Neuron (in vitro differentiated cells): ENCODE data around the gene IFT172.
"Not testable (repeated sequence)": the region's sequence is repeated elsewhere in the genome, so short reads cannot be mapped to it uniquely, and the experiment has no call there.

Experiments
- H2AFZ ChIP-seq: one replicate; pipeline ENCODE4 v1.6.1; 2013; ENCODE audit warnings: low read depth, mild to moderate bottlenecking, inconsistent platforms, low read length, moderate library complexity
- H3K27me3 ChIP-seq: one replicate; pipeline ENCODE4 v1.6.1; 2013; ENCODE audit warnings: low read length; ENCODE audit not compliant: insufficient read depth
- H3K36me3 ChIP-seq: one replicate; pipeline ENCODE4 v1.6.1; 2013; ENCODE audit warnings: low read length; ENCODE audit not compliant: insufficient read depth
- H3K4me1 ChIP-seq: one replicate; pipeline ENCODE4 v1.6.1; 2013; ENCODE audit warnings: low read length; ENCODE audit not compliant: insufficient read depth
- H3K4me3 ChIP-seq: 2 replicates; pipeline ENCODE4 v1.5.1; 2013; ENCODE audit warnings: mild to moderate bottlenecking, low read length, moderate library complexity
- H3K9me3 ChIP-seq: one replicate; pipeline ENCODE4 v1.6.1; 2013; ENCODE audit warnings: low read length

Gene IFT172

DNA sequence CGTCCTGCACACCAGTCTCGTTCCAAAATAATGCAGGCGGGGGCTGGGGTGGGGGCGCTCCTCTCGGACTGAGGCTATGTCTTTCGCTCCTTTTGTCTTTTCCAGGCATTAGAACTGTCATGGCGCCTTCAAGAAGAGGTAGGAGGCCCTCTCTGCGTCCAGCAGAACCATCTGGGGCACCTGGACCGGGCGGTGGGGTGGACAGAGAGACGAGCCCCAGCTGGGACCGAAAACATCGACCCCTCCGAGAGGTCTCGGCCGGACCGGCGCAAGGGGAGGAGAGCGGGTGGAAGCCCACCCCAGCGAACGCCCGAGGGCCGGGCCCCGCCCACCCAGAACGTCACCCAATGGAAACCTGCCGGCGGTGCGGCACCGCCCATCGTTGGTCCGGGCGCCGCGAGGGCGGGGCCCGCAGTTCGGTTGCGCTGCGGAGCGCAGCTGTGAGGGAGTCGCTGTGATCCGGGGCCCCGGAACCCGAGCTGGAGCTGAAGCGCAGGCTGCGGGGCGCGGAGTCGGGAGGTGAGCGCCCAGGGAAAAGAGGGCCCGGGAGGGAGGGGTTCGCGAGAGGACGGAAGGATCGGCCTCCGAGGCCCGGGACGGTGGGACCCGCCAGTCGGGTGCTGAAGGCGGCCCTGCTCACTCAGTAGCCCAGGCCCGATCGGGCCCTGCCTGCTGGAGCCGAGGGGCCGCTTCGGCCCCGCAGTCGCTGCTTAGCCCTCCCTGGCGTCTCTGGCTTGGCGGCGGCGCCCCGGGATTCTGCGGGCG, 61.1 kb downstream of the IFT172 start, which contains the start of gene NRBP1:
TSS of gene NRBP1 (plus strand) at position 419 of the 765 bp plus-strand sequence. CDS start 4,643 bp downstream, outside the sequence.
- H3K9me3 ChIP-seq = no peaks in the 10 kb centered on the region
- H2AFZ ChIP-seq = peak within 1 kb of the TSS; percentile 78
- H3K36me3 ChIP-seq = peaks cover 9% of the 10 kb centered on the region
- no peaks in the 10 kb centered on the region for H3K27me3 ChIP-seq
- H3K4me1 ChIP-seq = peaks cover 21% of the 10 kb centered on the region
- H3K4me3 ChIP-seq = peak within 1 kb of the TSS; percentile 57

DNA sequence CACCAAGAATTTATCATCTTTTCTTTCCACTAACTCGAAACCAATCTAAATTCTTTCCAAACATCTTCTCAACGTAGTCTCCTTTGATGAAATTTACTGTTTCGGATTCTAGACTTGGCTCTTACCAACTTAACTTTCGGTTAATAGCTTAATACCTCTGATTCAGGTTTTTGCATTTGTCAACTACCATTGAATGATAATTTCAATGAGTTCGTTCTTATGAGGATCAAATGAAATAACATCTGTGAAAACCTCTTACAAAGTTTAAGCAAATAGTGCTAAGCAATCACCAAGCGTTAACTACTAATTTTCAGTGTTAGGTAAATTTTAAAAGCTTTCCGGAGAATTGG, 61.7 kb downstream of the IFT172 start:
- Histone ChIP-seq H3K9me3 (no peaks in the 10 kb centered on the region), H3K36me3 (peaks cover 5% of the 10 kb centered on the region), H3K4me3 (peak overlapping the region; percentile 57), H3K27me3 (no peaks in the 10 kb centered on the region), H2AFZ (peak overlapping the region; percentile 78), H3K4me1 (peaks cover 21% of the 10 kb centered on the region)

DNA sequence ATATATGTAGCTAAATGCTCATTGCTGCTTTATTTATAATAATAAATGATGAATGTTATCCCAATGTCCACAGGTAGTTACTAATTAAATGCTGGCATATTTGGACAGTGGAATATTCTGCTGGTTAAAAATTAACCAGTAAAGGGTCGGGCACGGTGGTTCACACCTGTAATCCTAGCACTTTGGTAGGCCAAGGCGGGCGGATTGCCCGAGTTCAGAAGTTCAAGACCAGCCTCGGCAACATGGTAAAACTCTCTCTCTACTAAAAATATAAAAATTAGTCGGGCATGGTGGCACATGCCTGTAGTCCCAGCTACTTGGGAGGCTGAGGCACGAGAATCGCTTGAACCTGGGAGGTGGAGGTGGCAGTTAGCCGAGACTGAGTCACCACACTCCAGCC, 64.5 kb downstream of the IFT172 start:
- H2AFZ ChIP-seq, H3K36me3 ChIP-seq, H3K9me3 ChIP-seq, H3K4me3 ChIP-seq, H3K27me3 ChIP-seq: not testable (repeated sequence)
- peaks cover 16% of the 10 kb centered on the region for H3K4me1 ChIP-seq

DNA sequence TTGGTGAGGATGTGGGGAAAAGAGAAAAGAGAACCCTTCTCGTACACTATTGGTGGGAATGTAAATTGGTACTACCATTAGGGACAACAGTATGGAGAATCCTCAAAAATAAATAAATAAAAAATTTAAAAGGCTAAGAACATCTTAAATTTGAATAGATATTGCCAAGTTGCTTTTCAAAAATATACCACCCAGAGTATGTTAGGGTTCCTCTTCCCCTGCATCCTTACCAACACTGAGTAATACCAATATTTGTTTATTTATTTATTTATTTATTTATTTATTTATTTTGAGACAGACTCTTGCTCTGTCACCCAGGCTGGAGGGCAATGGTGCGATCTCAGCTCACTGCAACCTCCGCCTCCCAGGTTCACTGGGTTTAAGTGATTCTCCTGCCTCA, 66.6 kb downstream of the IFT172 start:
- H3K4me1 ChIP-seq = peaks cover 8% of the 10 kb centered on the region
- no peaks in the 10 kb centered on the region for H3K27me3 ChIP-seq
- H3K9me3 ChIP-seq = no peaks in the 10 kb centered on the region
- H2AFZ ChIP-seq = no peak overlapping the region
- H3K36me3 ChIP-seq = no peaks in the 10 kb centered on the region
- H3K4me3 ChIP-seq = no peak overlapping the region

DNA sequence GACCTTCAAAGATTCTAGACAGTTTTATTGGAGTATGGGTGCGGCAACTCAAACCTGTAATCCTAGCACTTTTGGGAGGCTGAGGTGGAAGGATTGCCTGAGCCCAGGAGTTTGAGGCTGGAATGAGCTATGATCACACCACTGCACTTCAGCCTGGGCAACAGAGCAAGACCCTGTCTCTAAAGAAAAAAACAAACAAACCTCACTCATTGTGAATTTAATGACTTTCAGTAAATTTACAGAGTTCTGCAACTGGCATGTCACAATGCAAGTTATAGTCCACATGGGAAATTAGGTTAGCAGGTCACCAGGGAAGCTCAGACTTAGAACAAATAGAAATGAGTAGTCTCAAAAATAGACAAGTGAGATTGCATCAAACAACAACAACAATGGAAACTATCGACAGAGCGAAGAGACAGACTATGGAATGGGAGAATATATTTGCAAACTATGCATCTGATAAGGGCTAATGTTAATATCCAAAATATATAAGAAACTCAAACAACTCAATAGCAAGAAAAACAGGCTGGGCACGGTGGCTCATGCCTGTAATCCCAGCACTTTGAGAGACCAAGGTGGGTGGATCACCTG, 67.8 kb downstream of the IFT172 start:
- Histone ChIP-seq H3K27me3 (no peaks in the 10 kb centered on the region), H2AFZ (no peak overlapping the region), H3K4me1 (no peaks in the 10 kb centered on the region), H3K4me3 (no peak overlapping the region), H3K9me3 (no peaks in the 10 kb centered on the region), H3K36me3 (no peaks in the 10 kb centered on the region)

DNA sequence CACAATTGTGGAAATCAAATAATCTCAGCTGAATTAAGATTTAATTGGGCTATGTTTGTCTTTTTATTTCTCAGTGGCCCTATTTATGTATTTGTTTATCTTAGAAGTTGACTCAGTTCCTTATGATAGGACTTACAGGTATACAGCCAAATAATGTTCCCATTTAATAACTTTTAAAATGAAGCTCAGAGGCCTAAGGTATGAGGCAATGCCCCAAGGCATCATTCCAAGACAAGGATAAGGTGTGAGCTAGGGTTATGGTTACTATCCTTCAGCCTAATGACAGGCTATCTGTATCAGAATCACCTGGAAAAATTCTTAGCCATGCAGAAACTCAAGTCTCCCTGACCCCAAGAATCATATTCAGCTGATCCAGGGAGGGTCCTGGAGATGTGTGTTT, 68.5 kb downstream of the IFT172 start:
- no peaks in the 10 kb centered on the region for H3K27me3 ChIP-seq
- H3K36me3 ChIP-seq = no peaks in the 10 kb centered on the region
- no peaks in the 10 kb centered on the region for H3K4me1 ChIP-seq
- no peaks in the 10 kb centered on the region for H3K9me3 ChIP-seq
- H3K4me3 ChIP-seq = no peak overlapping the region
- no peak overlapping the region for H2AFZ ChIP-seq

DNA sequence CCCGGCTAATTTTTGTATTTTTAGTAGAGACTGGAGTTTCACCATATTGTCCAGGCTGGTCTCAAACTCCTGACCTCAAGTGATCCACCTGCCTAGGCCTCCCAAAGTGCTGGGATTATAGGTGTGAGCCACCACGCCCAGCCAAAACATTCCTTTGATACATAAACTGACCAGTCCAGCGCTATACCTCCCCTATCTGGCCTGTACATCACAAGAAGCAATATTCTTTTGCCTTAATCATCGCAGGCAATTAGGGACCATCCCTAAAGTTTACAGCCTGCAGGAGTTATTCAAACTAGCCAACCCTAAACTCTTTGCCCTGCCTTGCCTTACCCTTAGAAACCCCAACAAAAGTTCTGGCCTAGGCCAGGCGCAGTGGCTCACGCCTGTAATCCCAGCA, 73.4 kb downstream of the IFT172 start:
- no peak overlapping the region for H3K4me3 ChIP-seq

DNA sequence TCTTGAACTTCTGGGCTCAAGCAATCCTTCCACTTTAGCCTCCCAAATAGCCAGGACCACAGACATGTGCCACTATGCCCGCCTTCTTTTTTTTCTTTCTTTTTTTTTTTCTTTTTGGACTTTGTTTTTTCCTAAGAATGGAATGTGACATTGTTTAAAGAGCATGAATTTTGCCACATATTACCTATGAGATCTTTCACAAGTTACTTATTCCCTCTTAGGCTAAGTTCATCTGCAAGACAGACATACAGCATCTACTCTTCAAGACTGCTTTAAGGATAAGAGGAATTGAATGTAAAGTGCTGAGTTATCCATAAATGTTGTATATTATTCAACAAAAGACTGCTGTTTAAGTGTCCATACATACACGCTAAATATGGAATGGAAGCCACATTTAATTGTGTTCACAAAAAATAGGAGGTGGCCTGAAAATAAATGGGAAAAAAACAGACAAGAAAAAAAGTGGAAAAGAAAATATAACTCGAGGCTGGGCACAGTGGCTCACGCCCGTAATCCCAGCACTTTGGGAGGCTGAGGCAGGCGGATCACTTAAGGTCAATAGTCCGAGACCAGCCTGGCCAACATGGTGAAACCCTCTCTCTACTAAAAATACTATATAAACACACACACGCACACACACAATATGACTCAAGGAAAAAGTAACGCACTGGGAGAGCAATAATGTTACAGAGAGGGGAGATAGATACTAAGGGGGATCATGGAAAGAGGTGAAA, 77.0 kb downstream of the IFT172 start:
- no peak overlapping the region for H2AFZ ChIP-seq
- H3K4me1 ChIP-seq = peaks cover 12% of the 10 kb centered on the region
- no peaks in the 10 kb centered on the region for H3K27me3 ChIP-seq

More for the DNA sequence above, 73.4 kb downstream of the IFT172 start:
- Histone ChIP-seq H3K9me3 (no peaks in the 10 kb centered on the region), H3K36me3 (no peaks in the 10 kb centered on the region), H3K4me1 (no peaks in the 10 kb centered on the region), H2AFZ (no peak overlapping the region), H3K27me3 (no peaks in the 10 kb centered on the region)

DNA sequence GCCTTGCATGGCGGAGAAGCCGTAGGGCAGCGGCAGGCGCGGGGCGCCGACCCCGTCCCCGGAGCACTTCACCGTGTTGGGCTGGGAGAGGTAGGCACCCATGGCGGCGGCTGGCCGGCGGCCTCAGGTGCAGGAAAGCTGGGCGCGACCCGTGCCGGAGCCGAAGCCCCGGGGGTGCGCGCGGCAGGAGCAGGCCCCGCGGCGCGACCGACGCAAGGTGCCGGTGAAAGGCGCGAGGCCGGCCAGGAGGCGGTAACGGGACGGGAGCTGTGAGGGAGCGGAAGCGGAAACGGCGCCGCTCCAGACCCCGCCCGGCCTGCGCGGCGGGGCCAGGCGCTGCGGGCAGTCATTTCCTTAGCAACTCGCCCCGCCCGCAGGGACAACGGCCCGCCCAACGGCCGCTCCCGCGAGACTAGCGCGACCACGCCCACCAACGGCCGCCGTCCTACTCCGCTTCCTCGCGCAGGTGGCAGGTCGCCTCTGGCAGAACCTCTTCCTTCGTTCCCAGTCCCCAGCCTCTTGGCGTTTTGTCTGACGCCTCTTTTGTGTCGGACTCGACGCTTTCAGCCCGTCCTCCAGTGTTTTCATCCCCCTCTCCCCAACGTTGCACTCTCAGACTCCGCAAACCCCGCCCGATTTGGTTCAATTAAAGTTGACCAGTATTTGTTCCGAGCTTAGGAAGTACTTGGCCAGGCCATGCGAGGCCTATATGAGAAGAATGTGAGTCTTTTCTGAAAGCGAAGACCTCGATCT, 80.0 kb downstream of the IFT172 start, which contains the start of gene PPM1G:
TSS of gene PPM1G (minus strand) at position 271 of the 753 bp plus-strand sequence. CDS start at position 102, 169 bp downstream.
- no peaks in the 10 kb centered on the region for H3K9me3 ChIP-seq
- peak within 1 kb of the TSS; percentile 96 for H2AFZ ChIP-seq
- H3K4me1 ChIP-seq = peaks cover 15% of the 10 kb centered on the region
- peak within 1 kb of the TSS; percentile 56 for H3K4me3 ChIP-seq
- H3K27me3 ChIP-seq = no peaks in the 10 kb centered on the region
- H3K36me3 ChIP-seq = peaks cover 18% of the 10 kb centered on the region

More for the DNA sequence above, 77.0 kb downstream of the IFT172 start:
- no peaks in the 10 kb centered on the region for H3K9me3 ChIP-seq
- no peak overlapping the region for H3K4me3 ChIP-seq
- peaks cover under 1% of the 10 kb centered on the region for H3K36me3 ChIP-seq

DNA sequence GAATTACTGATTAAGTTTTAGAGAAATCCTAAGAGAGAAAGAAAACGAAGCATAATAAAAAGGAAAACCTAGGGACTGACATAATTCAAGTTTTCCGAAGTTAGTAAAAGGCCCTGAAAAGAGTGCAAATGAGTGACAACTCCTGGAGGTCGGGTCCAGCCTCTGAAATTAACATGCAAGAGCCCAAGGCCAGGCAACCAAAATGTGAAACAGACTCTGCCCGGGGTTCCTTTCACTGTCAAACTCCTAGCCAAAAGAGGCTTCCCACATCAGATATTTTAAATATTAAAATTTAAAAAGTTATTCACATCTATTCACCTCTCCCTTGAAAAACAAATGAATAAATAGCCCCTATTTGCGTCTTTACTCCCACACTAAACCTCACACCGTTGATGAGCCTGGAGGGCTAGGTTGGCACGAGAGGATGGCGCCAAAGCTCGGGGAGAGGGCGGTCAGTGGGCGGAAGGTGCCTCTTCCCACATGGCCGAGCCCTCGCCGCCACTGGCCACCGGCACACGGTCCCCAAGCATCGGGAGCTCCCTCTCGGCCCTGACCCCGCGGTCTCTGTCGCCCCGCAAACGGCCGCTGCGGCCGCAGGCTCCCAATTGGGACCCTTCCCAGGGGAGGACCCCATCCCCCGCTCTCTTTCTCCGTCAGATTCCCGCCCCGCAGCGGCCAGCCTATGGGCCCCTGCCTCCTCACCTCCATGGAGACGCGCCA, 80.8 kb downstream of the IFT172 start:
- peaks cover 15% of the 10 kb centered on the region for H3K4me1 ChIP-seq
- peak overlapping the region; percentile 56 for H3K4me3 ChIP-seq
- peak overlapping the region; percentile 96 for H2AFZ ChIP-seq
- H3K9me3 ChIP-seq = no peaks in the 10 kb centered on the region
- peaks cover 18% of the 10 kb centered on the region for H3K36me3 ChIP-seq
- no peaks in the 10 kb centered on the region for H3K27me3 ChIP-seq

DNA sequence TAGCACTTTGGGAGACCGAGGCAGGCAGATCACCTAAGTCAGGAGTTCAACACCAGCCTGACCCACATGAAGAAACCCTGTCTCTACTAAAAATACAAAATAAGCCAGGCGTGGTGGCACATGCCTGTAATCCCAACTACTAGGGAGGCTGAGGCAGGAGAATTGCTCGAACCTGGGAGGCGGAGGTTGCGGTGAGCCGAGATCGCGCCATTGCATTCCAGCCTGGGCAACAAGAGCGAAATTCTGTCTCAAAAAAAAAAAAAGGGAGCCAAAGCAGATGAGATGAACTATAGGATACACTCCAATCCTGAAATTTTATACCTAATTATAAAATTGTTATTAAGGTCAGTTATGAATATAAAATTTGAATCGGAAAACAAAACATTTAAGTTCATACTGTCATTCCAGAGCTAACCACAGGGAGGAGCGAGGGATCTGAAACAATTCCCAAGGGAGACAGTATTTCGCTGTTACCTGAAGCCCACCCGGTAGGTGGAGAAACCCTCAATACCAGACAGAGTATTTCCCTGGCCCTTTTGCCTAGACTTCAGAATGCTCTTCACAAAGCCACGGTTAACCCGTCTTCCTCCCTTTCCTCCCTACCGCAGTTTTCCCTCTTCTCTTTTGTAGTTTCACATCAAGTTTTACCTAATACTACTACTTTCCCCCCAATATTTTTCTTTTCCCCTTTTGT, 81.6 kb downstream of the IFT172 start:
- Histone ChIP-seq H3K36me3 (peaks cover 18% of the 10 kb centered on the region), H3K4me1 (peaks cover 15% of the 10 kb centered on the region), H2AFZ (no peak overlapping the region), H3K4me3 (peak overlapping the region; percentile 56), H3K9me3 (no peaks in the 10 kb centered on the region), H3K27me3 (no peaks in the 10 kb centered on the region)
